Transverse colon (tissue), 4 donors: ENCODE data around the gene MOB3C. TPM values are rescaled to one million over a fixed set of nuclear protein-coding genes. Genes with fewer than 3 reads are reported as not detected.

Experiments used
- DNase-seq: peaks from one replicate; pipeline ENCODE4 v3.0.0-alpha.2; 2019
- H3K27ac ChIP-seq, 4 donors: fragments of 200-600 bp; sonication (generic); 2 replicates each; pipeline ENCODE4 v1.5.1; 2016 to 2018; ENCODE audit warnings: inconsistent platforms in 4 of 4
- H3K27me3 ChIP-seq: fragments of 200-600 bp; sonication (generic); 2 replicates; pipeline ENCODE4 v1.5.1; 2017; ENCODE audit warnings: inconsistent platforms
- H3K36me3 ChIP-seq, 4 donors: fragments of 200-600 bp; sonication (generic); 2 replicates each; pipeline ENCODE4 v1.5.1; 2017 to 2019; ENCODE audit warnings: inconsistent platforms in 4 of 4
- H3K4me1 ChIP-seq, 4 donors: fragments of 200-600 bp; sonication (generic); 2 replicates each; pipeline ENCODE4 v1.5.1; 2017 to 2020; ENCODE audit warnings: inconsistent platforms in 4 of 4
- H3K4me3 ChIP-seq, 4 donors: fragments of 200-600 bp; sonication (generic); 1 replicate in 1 of 4; 2 replicates in 3 of 4; pipeline versions ENCODE4 v1.5.1 to v1.6.1; 2017 to 2019; ENCODE audit warnings: inconsistent platforms in 4 of 4
- H3K9me3 ChIP-seq, 2 donors: fragments of 200-600 bp; sonication (generic); 2 replicates each; pipeline ENCODE4 v1.5.1; 2017 to 2019; ENCODE audit warnings: inconsistent platforms in 2 of 2
- EP300 ChIP-seq: sonication (generic); formaldehyde crosslinking; IDR thresholded peaks from one replicate; pipeline ENCODE4 v1.6.1; 2017; ENCODE audit warnings: antibody characterized with exemption, low read depth
- POLR2A ChIP-seq: fragments of 450-650 bp; IDR thresholded peaks from one replicate; pipeline ENCODE4 v1.6.1; 2016; ENCODE audit warnings: antibody characterized with exemption, mild to moderate bottlenecking, moderate library complexity
- POLR2AphosphoS5 ChIP-seq, 3 donors: sonication (generic); formaldehyde crosslinking; IDR thresholded peaks; one replicate each; pipeline ENCODE4 v1.6.1; 2016; ENCODE audit warnings: antibody characterized with exemption in 3 of 3
- WGBS, 2 donors: methylation state at CpG; one replicate each; pipeline ENCODE4 v1.1.5; 2018; ENCODE audit warnings: low coverage in 1 of 2; 5-methylcytosine and 5-hydroxymethylcytosine counted together
- in situ Hi-C, 4 donors: fragments of 200-750 bp; cut with MboI; loops; one replicate each; pipeline versions ENCODE4 v1.15.0 to v1.15.1; 2017; ENCODE audit warnings: low sequenced_read_pairs in 3 of 4, low pct_ligation_motif_present in 1 of 4, low pct_unique_long_range_greater_than_20kb in 1 of 4
- intact Hi-C: fragments of 100-400 bp; cut with DNase I; formaldehyde crosslinking; loops from one replicate; pipeline ENCODE4 v1.15.1; 2023; ENCODE audit warnings: low total_unique reads
- total RNA-seq, 4 donors: library from RNA; depleted of rRNA; stranded (reverse); fragments of >200 nt; gene quantifications; one replicate each; pipeline ENCODE4 v1.1.0, GENCODE V29; 2016
- TF ChIP-seq, protein P1 (sequence below), 5 experiments: fragments of 200-600 bp in 3 of 5; fragments of 450-650 bp in 2 of 5; sonication (generic) in 3 of 5; IDR thresholded peaks; 1 replicate in 2 of 5; 2 replicates in 3 of 5; pipeline ENCODE4 v1.5.1; 2016 to 2017; ENCODE audit warnings: antibody characterized with exemption in 5 of 5, inconsistent platforms in 3 of 5, mild to moderate bottlenecking in 2 of 5, moderate library complexity in 1 of 5

The MOB3C gene
- total RNA-seq, 4 donors from 2014 or later: 12.9 to 20.6 (median 14.8) TPM

- intact Hi-C loops: no loop called here
- peaks cover 0 to 2% of the 10 kb centered on the region in 2 donors for H3K9me3 ChIP-seq
- WGBS, 2 donors: 89 to 95% methylated on average over 3 of the region's 3 CpGs
- H3K4me1 ChIP-seq: peaks cover 11 to 23% (median 16%) of the 10 kb centered on the region in 4 donors
- H3K4me3 ChIP-seq: no peak overlapping the region
- in situ Hi-C loops: no loop called here
- TF ChIP-seq, protein P1, sequence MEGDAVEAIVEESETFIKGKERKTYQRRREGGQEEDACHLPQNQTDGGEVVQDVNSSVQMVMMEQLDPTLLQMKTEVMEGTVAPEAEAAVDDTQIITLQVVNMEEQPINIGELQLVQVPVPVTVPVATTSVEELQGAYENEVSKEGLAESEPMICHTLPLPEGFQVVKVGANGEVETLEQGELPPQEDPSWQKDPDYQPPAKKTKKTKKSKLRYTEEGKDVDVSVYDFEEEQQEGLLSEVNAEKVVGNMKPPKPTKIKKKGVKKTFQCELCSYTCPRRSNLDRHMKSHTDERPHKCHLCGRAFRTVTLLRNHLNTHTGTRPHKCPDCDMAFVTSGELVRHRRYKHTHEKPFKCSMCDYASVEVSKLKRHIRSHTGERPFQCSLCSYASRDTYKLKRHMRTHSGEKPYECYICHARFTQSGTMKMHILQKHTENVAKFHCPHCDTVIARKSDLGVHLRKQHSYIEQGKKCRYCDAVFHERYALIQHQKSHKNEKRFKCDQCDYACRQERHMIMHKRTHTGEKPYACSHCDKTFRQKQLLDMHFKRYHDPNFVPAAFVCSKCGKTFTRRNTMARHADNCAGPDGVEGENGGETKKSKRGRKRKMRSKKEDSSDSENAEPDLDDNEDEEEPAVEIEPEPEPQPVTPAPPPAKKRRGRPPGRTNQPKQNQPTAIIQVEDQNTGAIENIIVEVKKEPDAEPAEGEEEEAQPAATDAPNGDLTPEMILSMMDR (IDR thresholded peaks at IDR 0.05): no peak
- TF ChIP-seq POLR2A (no peak), EP300 (no peak), POLR2AphosphoS5 (IDR thresholded peaks at IDR 0.05) (no peak)
- H3K36me3 ChIP-seq: peaks cover 0 to 29% (median 6%) of the 10 kb centered on the region in 4 donors
- H3K27ac ChIP-seq: no peak overlapping the region
- DNase-seq: no peak
- H3K27me3 ChIP-seq: no peaks in the 10 kb centered on the region
Measured at GRCh38 chr1:46647611-46648010, 31.0 kb upstream of the MOB3C start.

DNA sequence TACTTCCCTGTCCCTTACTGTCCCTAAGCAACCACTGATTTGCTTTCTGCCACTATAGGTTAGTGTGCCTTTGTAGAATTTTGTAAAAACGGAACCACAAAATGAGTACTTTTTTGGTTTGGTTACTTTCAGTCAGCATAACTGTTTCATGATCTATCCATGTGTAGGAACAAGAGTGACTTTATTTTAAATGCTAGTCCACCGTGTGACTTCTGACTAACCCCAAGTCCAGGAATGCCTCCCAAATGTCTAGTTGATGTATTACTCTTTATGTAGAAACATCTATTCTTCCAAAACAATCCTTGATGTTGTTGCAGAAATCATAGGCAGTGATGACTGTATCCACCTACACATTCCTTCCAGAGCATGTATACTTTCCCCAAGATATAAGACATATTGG lies 30.2 kb upstream of the MOB3C start:
- H3K36me3 ChIP-seq: peaks cover 0 to 29% (median 6%) of the 10 kb centered on the region in 4 donors
- DNase-seq: no peak
- intact Hi-C loops (no loop called here), in situ Hi-C loops (no loop called here)
- no peaks in the 10 kb centered on the region for H3K27me3 ChIP-seq
- no peak overlapping the region for H3K4me3 ChIP-seq
- H3K4me1 ChIP-seq: peaks cover 10 to 23% (median 14%) of the 10 kb centered on the region in 4 donors
- TF ChIP-seq POLR2AphosphoS5 (IDR thresholded peaks at IDR 0.05) (no peak), POLR2A (no peak), EP300 (no peak)
- TF ChIP-seq, protein P1 (IDR thresholded peaks at IDR 0.05): no peak
- WGBS, 2 donors: 84 to 90% methylated on average over 2 of the region's 2 CpGs
- no peak overlapping the region for H3K27ac ChIP-seq
- H3K9me3 ChIP-seq: peaks cover 0 to 2% of the 10 kb centered on the region in 2 donors

GRCh38 chr1:46646331-46646730 lies 29.7 kb upstream of the MOB3C start:
- no peak overlapping the region for H3K27ac ChIP-seq
- TF ChIP-seq EP300: no peak
- TF ChIP-seq, protein P1 (IDR thresholded peaks at IDR 0.05): no peak
- peaks cover 0 to 29% (median 6%) of the 10 kb centered on the region in 4 donors for H3K36me3 ChIP-seq
- 74 to 83% methylated on average over 1 of the region's 1 CpG for whole genome bisulfite sequencing, 2 donors
- no peak for DNase-seq
- peaks cover 0 to 2% of the 10 kb centered on the region in 2 donors for H3K9me3 ChIP-seq
- H3K27me3 ChIP-seq: no peaks in the 10 kb centered on the region
- in situ Hi-C loops (no loop called here), intact Hi-C loops (no loop called here)
- no peak overlapping the region for H3K4me3 ChIP-seq
- peaks cover 10 to 23% (median 14%) of the 10 kb centered on the region in 4 donors for H3K4me1 ChIP-seq

DNA sequence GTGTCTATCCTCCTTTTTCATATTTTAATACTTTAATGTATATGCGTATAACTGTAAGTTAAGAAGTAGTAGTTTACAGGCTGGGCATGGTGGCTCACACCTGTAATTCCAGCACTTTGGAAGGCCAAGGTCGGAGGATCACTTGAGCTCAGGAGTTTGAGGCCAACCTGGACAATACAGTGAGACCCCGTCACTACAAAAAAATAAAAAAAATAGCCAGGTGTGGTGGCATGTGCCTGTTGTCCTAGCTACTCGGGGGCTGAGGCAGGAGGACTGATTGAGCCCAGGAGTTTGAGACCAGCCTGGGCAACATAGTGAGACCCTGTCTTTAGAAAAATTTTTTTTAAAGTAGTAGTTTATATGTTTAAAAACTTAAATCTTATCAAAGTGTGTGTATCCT lies 29.2 kb upstream of the MOB3C start:
- H3K4me3 ChIP-seq: no peak overlapping the region
- H3K36me3 ChIP-seq: peaks cover 0 to 29% (median 6%) of the 10 kb centered on the region in 4 donors
- WGBS, 2 donors: 92 to 93% methylated on average over 4 of the region's 4 CpGs
- no peak for TF ChIP-seq EP300
- TF ChIP-seq, protein P1 (IDR thresholded peaks at IDR 0.05): no peak
- no peak for TF ChIP-seq POLR2AphosphoS5 (IDR thresholded peaks at IDR 0.05)
- in situ Hi-C loops (no loop called here), intact Hi-C loops (no loop called here)
- no peak overlapping the region for H3K27ac ChIP-seq
- peaks cover 0 to 2% of the 10 kb centered on the region in 2 donors for H3K9me3 ChIP-seq
- H3K4me1 ChIP-seq: peaks cover 10 to 23% (median 14%) of the 10 kb centered on the region in 4 donors
- H3K27me3 ChIP-seq: no peaks in the 10 kb centered on the region
- no peak for DNase-seq
